Fibroblast of the aortic adventitia (primary cell): Measurements from ENCODE around the gene SLC25A43. TPM values are rescaled to one million over a fixed set of nuclear protein-coding genes. Genes with fewer than 3 reads are reported as not detected.
"Not testable (repeated sequence)": the region's sequence is repeated elsewhere in the genome, so short reads cannot be mapped to it uniquely, and the experiment has no call there.

Source experiments
- DNase-seq: peaks from one replicate; pipeline ENCODE4 v3.0.0-alpha.2; 2010; ENCODE audit warnings: low read depth
- H3K4me3 ChIP-seq: 2 replicates; pipeline ENCODE4 v1.5.1; 2011; ENCODE audit warnings: low read depth, mild to moderate bottlenecking, control low read depth, low read length, moderate library complexity
- total RNA-seq: library from RNA; depleted of rRNA; stranded (reverse); fragments of >200 nt; gene quantifications from 2 replicates; pipeline ENCODE4 v1.2.3, GENCODE V29; 2012; ENCODE audit warnings: low replicate concordance
- TF ChIP-seq, protein P1 (sequence below): IDR thresholded peaks from 2 replicates; pipeline ENCODE4 v1.5.1; 2011; ENCODE audit warnings: mild to moderate bottlenecking, low read length, control low read depth, inconsistent platforms; ENCODE audit not compliant: insufficient read depth

Gene SLC25A43
- 9.3 and 22.9 TPM in 2 replicates for total RNA-seq

DNA sequence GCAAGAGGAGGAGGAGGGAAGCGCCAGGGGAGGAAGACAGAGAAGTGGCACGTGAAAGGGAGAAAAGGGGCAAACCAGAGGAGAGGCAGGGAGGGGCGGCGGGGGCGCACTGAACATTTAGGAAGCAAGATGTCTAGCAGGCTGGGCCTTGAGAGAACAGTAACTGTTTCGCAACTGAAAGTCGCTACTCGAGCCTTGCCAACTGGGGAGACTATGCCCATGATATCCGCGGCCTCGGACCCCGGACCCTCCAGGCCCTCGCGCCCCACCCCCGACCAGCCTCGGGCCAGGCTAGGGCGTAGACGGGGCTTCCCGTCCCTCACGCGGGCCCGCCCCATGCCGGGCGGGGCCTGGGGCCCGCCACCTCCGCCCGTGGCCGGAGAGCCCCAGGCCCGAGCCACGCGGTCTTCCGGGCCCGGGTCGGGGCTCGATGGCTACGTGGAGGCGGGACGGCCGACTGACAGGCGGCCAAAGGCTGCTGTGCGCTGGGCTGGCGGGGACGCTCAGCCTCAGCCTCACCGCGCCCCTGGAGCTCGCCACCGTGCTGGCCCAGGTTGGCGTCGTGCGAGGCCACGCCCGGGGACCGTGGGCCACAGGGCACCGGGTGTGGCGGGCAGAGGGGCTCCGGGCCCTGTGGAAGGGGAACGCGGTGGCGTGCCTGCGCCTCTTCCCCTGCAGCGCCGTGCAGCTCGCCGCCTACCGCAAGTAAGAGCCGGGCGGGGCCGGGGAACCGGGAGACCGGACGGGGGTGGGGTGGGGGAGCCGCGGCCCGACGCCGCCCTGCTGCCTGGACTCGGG is at the start of gene SLC25A43:
TSS of gene SLC25A43 (plus strand) at position 363 of the 798 bp plus-strand sequence. CDS start at position 431, 68 bp downstream.
- TF ChIP-seq, protein P1, sequence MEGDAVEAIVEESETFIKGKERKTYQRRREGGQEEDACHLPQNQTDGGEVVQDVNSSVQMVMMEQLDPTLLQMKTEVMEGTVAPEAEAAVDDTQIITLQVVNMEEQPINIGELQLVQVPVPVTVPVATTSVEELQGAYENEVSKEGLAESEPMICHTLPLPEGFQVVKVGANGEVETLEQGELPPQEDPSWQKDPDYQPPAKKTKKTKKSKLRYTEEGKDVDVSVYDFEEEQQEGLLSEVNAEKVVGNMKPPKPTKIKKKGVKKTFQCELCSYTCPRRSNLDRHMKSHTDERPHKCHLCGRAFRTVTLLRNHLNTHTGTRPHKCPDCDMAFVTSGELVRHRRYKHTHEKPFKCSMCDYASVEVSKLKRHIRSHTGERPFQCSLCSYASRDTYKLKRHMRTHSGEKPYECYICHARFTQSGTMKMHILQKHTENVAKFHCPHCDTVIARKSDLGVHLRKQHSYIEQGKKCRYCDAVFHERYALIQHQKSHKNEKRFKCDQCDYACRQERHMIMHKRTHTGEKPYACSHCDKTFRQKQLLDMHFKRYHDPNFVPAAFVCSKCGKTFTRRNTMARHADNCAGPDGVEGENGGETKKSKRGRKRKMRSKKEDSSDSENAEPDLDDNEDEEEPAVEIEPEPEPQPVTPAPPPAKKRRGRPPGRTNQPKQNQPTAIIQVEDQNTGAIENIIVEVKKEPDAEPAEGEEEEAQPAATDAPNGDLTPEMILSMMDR, result no peak
- peak; percentile 35 for DNase-seq
- peak within 1 kb of the TSS; percentile 70 for H3K4me3 ChIP-seq

GRCh38 chrX:119359618-119360382 is 39.3 kb upstream of the SLC25A43 start:
- no peak overlapping the region for H3K4me3 ChIP-seq
- TF ChIP-seq, protein P1, result no peak
- peak; percentile 41 for DNase-seq

DNA sequence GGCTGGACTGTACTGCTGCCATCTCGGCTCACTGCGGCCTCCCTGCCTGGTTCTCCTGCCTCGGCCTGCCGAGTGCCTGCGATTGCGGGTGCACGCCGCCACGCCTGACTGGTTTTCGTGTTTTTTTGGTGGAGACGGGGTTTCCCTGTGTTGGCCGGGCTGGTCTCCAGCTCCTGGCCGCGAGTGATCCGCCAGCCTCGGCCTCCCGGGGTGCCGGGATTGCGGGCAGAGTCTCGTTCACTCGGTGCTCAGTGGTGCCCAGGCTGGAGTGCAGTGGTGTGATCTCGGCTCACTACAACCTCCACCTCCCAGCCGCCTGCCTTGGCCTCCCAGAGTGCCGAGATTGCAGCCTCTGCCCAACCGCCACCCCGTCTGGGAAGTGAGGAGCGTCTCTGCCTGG is 37.7 kb upstream of the SLC25A43 start:
- DNase-seq, H3K4me3 ChIP-seq: not testable (repeated sequence)

GRCh38 chrX:119362074-119362473 is 37.1 kb upstream of the SLC25A43 start:
- DNase-seq, result not testable (repeated sequence)

DNA sequence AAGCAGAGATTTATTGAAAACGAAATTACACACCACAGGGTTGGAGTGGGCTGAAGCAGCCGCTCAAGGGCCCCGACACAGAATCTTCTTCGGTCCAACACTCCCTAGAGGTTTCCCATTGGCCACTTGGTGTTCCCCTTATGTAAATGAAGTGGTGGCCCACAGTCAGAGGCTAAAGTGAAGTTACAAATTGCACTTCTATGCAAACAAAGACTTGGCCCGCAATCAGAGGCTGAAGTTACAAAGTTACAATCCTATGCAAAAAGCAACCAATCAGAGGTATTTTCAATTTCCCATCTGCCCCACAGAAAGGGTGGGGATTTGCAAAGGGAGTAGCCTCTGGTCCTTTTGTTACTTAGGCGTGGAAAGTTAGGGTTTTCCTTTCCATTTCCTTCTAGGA is 35.7 kb upstream of the SLC25A43 start:
- TF ChIP-seq, protein P1, result no peak
- no peak for DNase-seq
- H3K4me3 ChIP-seq, result no peak overlapping the region

More at GRCh38 chrX:119362074-119362473, 37.1 kb upstream of the SLC25A43 start:
- H3K4me3 ChIP-seq, result not testable (repeated sequence)

- DNase-seq, H3K4me3 ChIP-seq: not testable (repeated sequence)
These were observed 27.3 kb upstream of the SLC25A43 start for GRCh38 chrX:119371861-119372260.

- TF ChIP-seq, protein P1, result no peak
- H3K4me3 ChIP-seq, result no peak overlapping the region
- DNase-seq, result peak; percentile 47
These were observed 24.4 kb upstream of the SLC25A43 start for GRCh38 chrX:119374736-119375135.

- H3K4me3 ChIP-seq, result no peak overlapping the region
- TF ChIP-seq, protein P1, result no peak
- DNase-seq, result peak; percentile 21
These were observed 23.6 kb upstream of the SLC25A43 start for GRCh38 chrX:119375561-119375960.
